Loucy (cell line): ENCODE measurements around the gene CPED1.
"Not testable (repeated sequence)": the region's sequence is repeated elsewhere in the genome, so short reads cannot be mapped to it uniquely, and the experiment has no call there.

Source experiments
- H2AFZ ChIP-seq: fragments of 200-600 bp; sonication (generic); 2 replicates; pipeline ENCODE4 v1.6.0; 2016; ENCODE audit warnings: antibody characterized with exemption, mild to moderate bottlenecking, low read length, moderate library complexity
- H3F3A ChIP-seq: fragments of 200-600 bp; 2 replicates; pipeline ENCODE4 v1.6.0; 2016; ENCODE audit warnings: antibody characterized with exemption, low read depth, mild to moderate bottlenecking
- H3K27me3 ChIP-seq: fragments of 200-600 bp; sonication (generic); 2 replicates; pipeline ENCODE4 v1.6.1; 2014; ENCODE audit warnings: low read length, mild to moderate bottlenecking; ENCODE audit not compliant: insufficient read depth, poor library complexity, severe bottlenecking
- H3K36me3 ChIP-seq: fragments of 200-600 bp; sonication (generic); 2 replicates; pipeline ENCODE4 v1.6.1; 2016; ENCODE audit warnings: low read length; ENCODE audit not compliant: insufficient read depth
- H3K4me1 ChIP-seq: fragments of 200-600 bp; sonication (generic); 2 replicates; pipeline ENCODE4 v1.5.1; 2014; ENCODE audit warnings: low read length, mild to moderate bottlenecking; ENCODE audit not compliant: insufficient read depth, poor library complexity, severe bottlenecking
- H3K4me2 ChIP-seq: fragments of 200-600 bp; sonication (generic); 2 replicates; pipeline ENCODE4 v1.6.0; 2014; ENCODE audit warnings: antibody characterized with exemption, low read length, low read depth, mild to moderate bottlenecking; ENCODE audit not compliant: poor library complexity, severe bottlenecking
- H3K4me3 ChIP-seq: fragments of 200-600 bp; sonication (generic); 2 replicates; pipeline ENCODE4 v1.5.1; 2014; ENCODE audit warnings: low read length, mild to moderate bottlenecking, mixed read lengths; ENCODE audit not compliant: poor library complexity, severe bottlenecking
- H3K79me2 ChIP-seq: fragments of 200-600 bp; sonication (generic); 2 replicates; pipeline ENCODE4 v1.6.1; 2014; ENCODE audit warnings: low read length; ENCODE audit not compliant: insufficient read depth
- H3K9ac ChIP-seq: fragments of 200-600 bp; sonication (generic); 2 replicates; pipeline ENCODE4 v1.6.0; 2014; ENCODE audit warnings: mild to moderate bottlenecking, low read depth, low read length, moderate library complexity; ENCODE audit not compliant: poor library complexity, severe bottlenecking
- H3K9me2 ChIP-seq: fragments of 200-600 bp; sonication (generic); replicated peaks from 2 replicates; pipeline ENCODE4 v1.6.1; 2016; ENCODE audit warnings: low read depth, low read length, mixed read lengths
- H3K9me3 ChIP-seq: fragments of 200-600 bp; sonication (generic); 2 replicates; pipeline ENCODE4 v1.6.1; 2014; ENCODE audit warnings: mild to moderate bottlenecking, antibody characterized with exemption, low read length, low read depth; ENCODE audit not compliant: insufficient read depth
- H4K20me1 ChIP-seq: fragments of 200-600 bp; sonication (generic); 2 replicates; pipeline ENCODE4 v1.6.0; 2014; ENCODE audit warnings: antibody characterized with exemption, low read length, mild to moderate bottlenecking; ENCODE audit not compliant: insufficient read depth, poor library complexity, severe bottlenecking
- EZH2phosphoT487 ChIP-seq: fragments of 200-600 bp; IDR thresholded peaks from 2 replicates; pipeline ENCODE4 v1.6.1; 2018; ENCODE audit warnings: antibody characterized with exemption, mild to moderate bottlenecking, moderate library complexity, borderline replicate concordance
- TF ChIP-seq, protein P1 (sequence below): fragments of 200-600 bp; sonication (generic); conservative IDR thresholded peaks from 2 replicates; pipeline ENCODE4 v1.5.1; 2014; ENCODE audit warnings: mild to moderate bottlenecking, antibody characterized with exemption, low read length

The CPED1 gene

DNA sequence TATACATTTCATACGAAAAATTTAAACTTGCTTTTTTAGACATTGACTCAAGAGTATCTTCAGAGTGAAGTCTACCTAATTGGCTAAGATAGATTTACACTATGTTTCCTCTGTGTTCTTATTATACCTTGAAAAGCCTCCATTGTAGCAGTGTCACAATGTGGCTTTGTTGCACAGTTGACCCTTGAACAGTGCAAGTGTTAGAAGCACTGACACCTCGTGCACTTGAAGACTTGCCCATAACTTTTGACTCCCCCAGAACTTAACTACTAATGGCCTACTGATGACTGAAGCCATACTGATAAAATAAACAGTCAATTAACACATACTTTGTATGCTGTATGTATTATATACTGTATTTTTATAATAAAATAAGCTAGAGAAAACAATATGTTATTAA is 84.3 kb downstream of the CPED1 start:
- no peaks in the 10 kb centered on the region for H3F3A ChIP-seq
- TF ChIP-seq EZH2phosphoT487, result no peak
- TF ChIP-seq, protein P1, sequence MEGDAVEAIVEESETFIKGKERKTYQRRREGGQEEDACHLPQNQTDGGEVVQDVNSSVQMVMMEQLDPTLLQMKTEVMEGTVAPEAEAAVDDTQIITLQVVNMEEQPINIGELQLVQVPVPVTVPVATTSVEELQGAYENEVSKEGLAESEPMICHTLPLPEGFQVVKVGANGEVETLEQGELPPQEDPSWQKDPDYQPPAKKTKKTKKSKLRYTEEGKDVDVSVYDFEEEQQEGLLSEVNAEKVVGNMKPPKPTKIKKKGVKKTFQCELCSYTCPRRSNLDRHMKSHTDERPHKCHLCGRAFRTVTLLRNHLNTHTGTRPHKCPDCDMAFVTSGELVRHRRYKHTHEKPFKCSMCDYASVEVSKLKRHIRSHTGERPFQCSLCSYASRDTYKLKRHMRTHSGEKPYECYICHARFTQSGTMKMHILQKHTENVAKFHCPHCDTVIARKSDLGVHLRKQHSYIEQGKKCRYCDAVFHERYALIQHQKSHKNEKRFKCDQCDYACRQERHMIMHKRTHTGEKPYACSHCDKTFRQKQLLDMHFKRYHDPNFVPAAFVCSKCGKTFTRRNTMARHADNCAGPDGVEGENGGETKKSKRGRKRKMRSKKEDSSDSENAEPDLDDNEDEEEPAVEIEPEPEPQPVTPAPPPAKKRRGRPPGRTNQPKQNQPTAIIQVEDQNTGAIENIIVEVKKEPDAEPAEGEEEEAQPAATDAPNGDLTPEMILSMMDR, result no peak
- H3K36me3 ChIP-seq, result no peaks in the 10 kb centered on the region
- no peaks in the 10 kb centered on the region for H3K4me1 ChIP-seq
- H3K9me2 ChIP-seq, result no peaks in the 10 kb centered on the region
- H2AFZ ChIP-seq, result no peak overlapping the region
- no peaks in the 10 kb centered on the region for H3K9me3 ChIP-seq
- no peak overlapping the region for H3K4me3 ChIP-seq
- no peaks in the 10 kb centered on the region for H4K20me1 ChIP-seq
- H3K9ac ChIP-seq, result no peak overlapping the region
- no peaks in the 10 kb centered on the region for H3K27me3 ChIP-seq
- H3K79me2 ChIP-seq, result no peaks in the 10 kb centered on the region
- H3K4me2 ChIP-seq, result no peak overlapping the region

DNA sequence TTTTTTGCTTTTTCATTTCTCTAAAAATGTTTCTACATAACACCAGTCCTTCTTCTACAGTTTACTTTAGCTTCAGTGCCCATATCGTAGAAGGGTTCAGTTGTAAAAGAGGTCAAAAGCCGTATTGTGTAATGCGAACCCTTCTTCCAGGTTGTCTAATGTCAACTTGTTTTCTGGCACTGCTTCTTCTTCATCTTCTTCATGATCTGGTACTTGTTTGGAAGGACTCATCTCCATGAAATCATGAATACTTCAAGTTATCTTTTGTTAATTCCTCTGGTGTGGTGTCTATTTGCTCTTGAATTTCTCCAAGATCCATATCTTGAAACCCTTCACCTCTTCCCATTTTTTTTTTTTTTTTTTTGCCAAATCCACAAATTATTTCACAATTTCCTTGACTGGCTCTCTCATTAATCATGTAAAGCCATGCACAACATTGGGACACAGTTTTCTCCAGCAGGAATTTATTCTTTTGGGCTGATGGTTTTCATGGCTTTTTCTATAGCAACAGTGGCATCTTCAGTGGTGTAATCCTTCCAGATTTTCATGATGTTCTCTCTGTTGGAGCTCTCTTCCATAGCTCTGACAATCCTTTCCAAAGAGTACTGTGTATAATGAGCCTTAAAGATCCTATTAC is 85.1 kb downstream of the CPED1 start:
- TF ChIP-seq EZH2phosphoT487, result no peak
- TF ChIP-seq, protein P1, result no peak

DNA sequence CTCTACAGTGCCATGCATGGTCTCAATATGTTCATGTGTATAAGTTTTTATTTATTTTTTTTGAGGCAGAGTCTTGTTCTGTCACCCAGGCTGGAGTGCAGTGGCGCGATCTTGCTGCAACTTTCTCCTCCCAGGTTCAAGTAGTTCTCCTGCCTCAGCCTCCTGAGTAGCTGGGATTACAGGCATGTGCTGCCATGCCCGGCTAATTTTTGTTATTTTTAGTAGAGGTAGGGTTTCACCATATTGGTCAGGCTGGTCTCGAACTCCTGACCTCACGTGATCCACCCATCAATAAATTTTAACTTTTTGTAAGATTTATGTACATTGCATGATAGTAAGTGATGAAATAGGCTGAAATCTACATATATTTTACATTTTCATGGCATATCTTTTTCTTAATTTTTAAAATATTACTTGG is 86.9 kb downstream of the CPED1 start:
- H3K36me3 ChIP-seq, H4K20me1 ChIP-seq, H3K4me3 ChIP-seq, H3K9ac ChIP-seq, H3K4me2 ChIP-seq, H3F3A ChIP-seq, H3K4me1 ChIP-seq, H3K9me2 ChIP-seq, H3K79me2 ChIP-seq, H3K27me3 ChIP-seq, H3K9me3 ChIP-seq, H2AFZ ChIP-seq: not testable (repeated sequence)

More for the DNA sequence above, 85.1 kb downstream of the CPED1 start:
- H3F3A ChIP-seq, result no peaks in the 10 kb centered on the region
- no peaks in the 10 kb centered on the region for H3K4me1 ChIP-seq
- no peak overlapping the region for H2AFZ ChIP-seq
- no peaks in the 10 kb centered on the region for H3K79me2 ChIP-seq
- no peaks in the 10 kb centered on the region for H3K9me3 ChIP-seq
- no peak overlapping the region for H3K9ac ChIP-seq
- no peak overlapping the region for H3K4me3 ChIP-seq
- no peaks in the 10 kb centered on the region for H3K36me3 ChIP-seq
- no peaks in the 10 kb centered on the region for H3K9me2 ChIP-seq
- H4K20me1 ChIP-seq, result no peaks in the 10 kb centered on the region
- no peak overlapping the region for H3K4me2 ChIP-seq
- no peaks in the 10 kb centered on the region for H3K27me3 ChIP-seq

DNA sequence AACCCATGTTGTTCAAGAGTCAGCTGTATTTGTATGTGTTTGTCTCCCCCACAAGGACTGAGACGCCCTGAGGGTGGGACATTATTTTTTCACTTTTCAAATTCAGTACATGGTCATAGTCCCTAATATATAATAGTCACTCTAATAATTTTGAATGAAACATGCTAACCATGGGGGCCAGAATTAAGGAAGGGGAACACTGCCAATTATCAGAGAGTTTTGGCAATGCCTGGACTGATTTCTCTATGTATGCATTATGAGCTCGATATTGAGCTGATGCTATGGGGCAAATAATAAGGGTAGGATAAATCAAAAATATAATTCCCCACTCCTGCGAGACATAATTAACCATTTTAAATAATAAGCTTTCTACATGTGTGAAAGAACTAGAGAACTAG is 87.4 kb downstream of the CPED1 start:
- Histone ChIP-seq H2AFZ (no peak overlapping the region), H3K27me3 (no peaks in the 10 kb centered on the region), H3K9me3 (no peaks in the 10 kb centered on the region), H3K9me2 (no peaks in the 10 kb centered on the region), H3K79me2 (no peaks in the 10 kb centered on the region), H3K4me3 (no peak overlapping the region), H3K4me2 (no peak overlapping the region), H3F3A (no peaks in the 10 kb centered on the region), H4K20me1 (no peaks in the 10 kb centered on the region), H3K9ac (no peak overlapping the region), H3K36me3 (no peaks in the 10 kb centered on the region), H3K4me1 (no peaks in the 10 kb centered on the region)
- TF ChIP-seq, protein P1, result no peak
- TF ChIP-seq EZH2phosphoT487, result no peak
